ENCODE data around the gene HRAS. TPM values are rescaled to one million over a fixed set of nuclear protein-coding genes. Genes with fewer than 3 reads are reported as not detected.

The HRAS gene
- total and polyA plus RNA-seq, 2 of the 13 experiments (the other 11 are each of a cell fraction or from before 2014, with no cell fraction given), result 32.9 to 50.0 TPM

- TF ChIP-seq SOX6 (IDR thresholded peaks at IDR 0.05), result no peak
- TF ChIP-seq SOX6 (CRISPR knock-in tag; IDR thresholded peaks at IDR 0.05), result peak; percentile 15; the same call in 1 of the 2 replicates
- TF ChIP-seq KDM5B (CRISPR knock-in tag; IDR thresholded peaks at IDR 0.05; ENCODE audit: borderline replicate concordance), result peak; percentile 51; the same call in 1 of the 2 replicates
- TF ChIP-seq RFXAP (CRISPR knock-in tag; IDR thresholded peaks at IDR 0.05; ENCODE audit: borderline replicate concordance), result no peak
- TF ChIP-seq ATF7-NPFF (CRISPR knock-in tag; IDR thresholded peaks at IDR 0.05; ENCODE audit: low read depth), result 0 out of 2 replicates have a peak, but pooled peaks have one; percentile 27
These were observed 5.4 kb upstream of the HRAS start (continued) for GRCh38 chr11:540583-541432.

- no peaks in the 10 kb centered on the region for H4K20me1 ChIP-seq (ENCODE audit: insufficient read depth, low read length)
- no peak; the same call in 2 of the 3 replicates for ATAC-seq
- H3K4me1 ChIP-seq (ENCODE audit: insufficient read depth, low read length), result peaks cover 81% of the 10 kb centered on the region
- H3K27me3 ChIP-seq (ENCODE audit: control insufficient read depth in 1 of 2, insufficient read depth in 2 of 2, low read length in 2 of 2), result peaks cover 6 to 20% of the 10 kb centered on the region in 2 experiments; a peak in 4 of 5 replicates
- no peak for FAIRE-seq
- POLR2A ChIA-PET, result no interaction called here
- no peak overlapping the region for H2AFZ ChIP-seq (ENCODE audit: low read length)
- in situ Hi-C loops (cut with HindIII; ENCODE audit: extremely low pct_ligation_motif_present, low pct_unique_long_range_greater_than_20kb), result no loop called here
- no TSS peak for BruUV-seq (replicated peaks)
- H3K4me3 ChIP-seq (replicated peaks in 1 of 3; ENCODE audit: insufficient read depth in 1 of 3, low read depth in 2 of 3, low read length in 3 of 3), result peak overlapping the region in 2 of 3 experiments; percentile 5 to 55; a peak in 2 of 6 replicates
- no peak overlapping the region for H3K27ac ChIP-seq (ENCODE audit: extremely low read length, insufficient read depth, low read length)
- H3K79me2 ChIP-seq (ENCODE audit: insufficient read depth, low read length), result no peaks in the 10 kb centered on the region
- DNase-seq (ENCODE audit: low spot score), result no peak
- no peaks in the 10 kb centered on the region for H3K36me3 ChIP-seq (replicated peaks in 1 of 2; ENCODE audit: control insufficient read depth in 1 of 2, insufficient read depth in 2 of 2, low read length in 2 of 2)
- no peak overlapping the region for H3K9ac ChIP-seq (ENCODE audit: insufficient read depth, low read depth, low read length)
- intact Hi-C loops (cut with micrococcal nuclease; ENCODE audit: unreplicated experiment), result no loop called here
- peak overlapping the region; percentile 66 for H3K4me2 ChIP-seq (ENCODE audit: low read depth, low read length)
- CTCF ChIA-PET (ENCODE audit: low intra/inter-chr PET ratio, low total read pairs), result no interaction called here
- no peaks in the 10 kb centered on the region for H3K9me3 ChIP-seq (ENCODE audit: low read length)
- no CpG with 5 or more reads among the region's 8 CpGs for WGBS (ENCODE audit: low lambda C conversion rate)
- TF ChIP-seq, protein P1, sequence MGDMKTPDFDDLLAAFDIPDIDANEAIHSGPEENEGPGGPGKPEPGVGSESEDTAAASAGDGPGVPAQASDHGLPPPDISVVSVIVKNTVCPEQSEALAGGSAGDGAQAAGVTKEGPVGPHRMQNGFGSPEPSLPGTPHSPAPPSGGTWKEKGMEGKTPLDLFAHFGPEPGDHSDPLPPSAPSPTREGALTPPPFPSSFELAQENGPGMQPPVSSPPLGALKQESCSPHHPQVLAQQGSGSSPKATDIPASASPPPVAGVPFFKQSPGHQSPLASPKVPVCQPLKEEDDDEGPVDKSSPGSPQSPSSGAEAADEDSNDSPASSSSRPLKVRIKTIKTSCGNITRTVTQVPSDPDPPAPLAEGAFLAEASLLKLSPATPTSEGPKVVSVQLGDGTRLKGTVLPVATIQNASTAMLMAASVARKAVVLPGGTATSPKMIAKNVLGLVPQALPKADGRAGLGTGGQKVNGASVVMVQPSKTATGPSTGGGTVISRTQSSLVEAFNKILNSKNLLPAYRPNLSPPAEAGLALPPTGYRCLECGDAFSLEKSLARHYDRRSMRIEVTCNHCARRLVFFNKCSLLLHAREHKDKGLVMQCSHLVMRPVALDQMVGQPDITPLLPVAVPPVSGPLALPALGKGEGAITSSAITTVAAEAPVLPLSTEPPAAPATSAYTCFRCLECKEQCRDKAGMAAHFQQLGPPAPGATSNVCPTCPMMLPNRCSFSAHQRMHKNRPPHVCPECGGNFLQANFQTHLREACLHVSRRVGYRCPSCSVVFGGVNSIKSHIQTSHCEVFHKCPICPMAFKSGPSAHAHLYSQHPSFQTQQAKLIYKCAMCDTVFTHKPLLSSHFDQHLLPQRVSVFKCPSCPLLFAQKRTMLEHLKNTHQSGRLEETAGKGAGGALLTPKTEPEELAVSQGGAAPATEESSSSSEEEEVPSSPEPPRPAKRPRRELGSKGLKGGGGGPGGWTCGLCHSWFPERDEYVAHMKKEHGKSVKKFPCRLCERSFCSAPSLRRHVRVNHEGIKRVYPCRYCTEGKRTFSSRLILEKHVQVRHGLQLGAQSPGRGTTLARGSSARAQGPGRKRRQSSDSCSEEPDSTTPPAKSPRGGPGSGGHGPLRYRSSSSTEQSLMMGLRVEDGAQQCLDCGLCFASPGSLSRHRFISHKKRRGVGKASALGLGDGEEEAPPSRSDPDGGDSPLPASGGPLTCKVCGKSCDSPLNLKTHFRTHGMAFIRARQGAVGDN (CRISPR knock-in tag; IDR thresholded peaks at IDR 0.05), result 0 out of 2 replicates have a peak, but pooled peaks have one; percentile 26
- TF ChIP-seq MXD4 (CRISPR knock-in tag; IDR thresholded peaks at IDR 0.05) (no peak), ZNF275 (CRISPR knock-in tag; IDR thresholded peaks at IDR 0.05; ENCODE audit: borderline replicate concordance) (no peak), MLLT10 (CRISPR knock-in tag; IDR thresholded peaks at IDR 0.05) (no peak), IKZF5 (CRISPR knock-in tag; IDR thresholded peaks at IDR 0.05) (0 out of 2 replicates have a peak, but pooled peaks have one; percentile 8), AGO2 (optimal IDR thresholded peaks at IDR 0.05; ENCODE audit: low read depth, low read length) (peak; percentile 29), TEAD2 (CRISPR knock-in tag; IDR thresholded peaks at IDR 0.05) (no peak), ZNF501 (CRISPR knock-in tag; IDR thresholded peaks at IDR 0.05) (no peak), PBX3 (CRISPR knock-in tag; IDR thresholded peaks at IDR 0.05; ENCODE audit: borderline replicate concordance) (no peak)
These were observed 4.7 kb upstream of the HRAS start for GRCh38 chr11:539971-540481.
